HT1080 (cell line): ENCODE data around the gene ALDOC. TPM values are rescaled to one million over a fixed set of nuclear protein-coding genes. Genes with fewer than 3 reads are reported as not detected.
"Not testable (repeated sequence)": the region's sequence is repeated elsewhere in the genome, so short reads cannot be mapped to it uniquely, and the experiment has no call there.

Source experiments
- DNase-seq: peaks from one replicate; pipeline ENCODE4 v3.0.0-alpha.2; 2015; ENCODE audit warnings: low read depth
- polyA plus RNA-seq, 2 experiments: library from polyadenylated mRNA; depleted of rRNA; stranded (reverse); fragments of >200 nt; gene quantifications; 2 replicates each; pipeline ENCODE4 v1.2.3, GENCODE V29; 2015
- total RNA-seq: library from RNA; depleted of rRNA; stranded (reverse); fragments of >200 nt; shearing (Covaris generic); gene quantifications from 2 replicates; pipeline ENCODE4 v1.2.3, GENCODE V29; 2014; rRNA removed

Gene ALDOC
- total RNA-seq: 17.1 and 18.4 TPM in 2 replicates
- 135 and 145 TPM in 2 replicates for polyA plus RNA-seq (2015; cell fraction: cytosol; rRNA removed)
- 153 and 155 TPM in 2 replicates for polyA plus RNA-seq (2015; cell fraction: nucleus; rRNA removed)

DNA sequence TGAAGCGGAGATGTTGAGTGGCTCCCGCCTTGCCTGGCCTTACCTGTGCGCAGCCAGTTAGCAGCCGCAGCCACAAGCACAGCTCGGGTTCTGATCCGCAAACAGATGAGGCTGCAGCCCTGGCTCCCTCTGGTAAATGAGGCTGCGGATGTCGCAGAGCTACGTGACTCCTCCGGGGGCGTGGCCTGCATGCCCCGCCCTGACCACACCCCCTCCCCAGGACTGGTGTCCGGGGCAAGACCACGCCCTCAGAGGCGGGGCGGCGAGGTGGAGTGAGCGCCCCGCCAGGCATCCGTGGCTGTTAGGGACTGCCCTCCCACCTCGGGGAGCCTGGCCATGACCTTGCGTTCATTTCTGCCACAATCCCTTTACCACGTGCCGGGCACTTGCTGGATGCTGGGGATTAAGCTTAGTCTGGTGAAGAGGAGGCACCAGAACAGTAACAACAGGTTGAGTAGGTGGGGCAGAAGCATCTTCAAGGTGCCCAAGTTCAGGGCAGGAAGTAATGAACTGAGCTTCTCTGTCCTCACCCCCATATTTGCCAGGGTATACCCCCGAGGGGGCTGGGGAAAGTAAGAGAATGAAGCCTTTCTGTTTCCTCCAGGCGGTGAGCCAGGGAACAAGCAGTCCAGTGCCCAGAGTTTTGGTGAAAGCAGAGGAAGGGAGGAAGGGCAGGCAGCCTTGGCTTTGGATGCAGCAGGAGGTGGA is at the start of gene ALDOC:
ALDOC (minus strand) TSS at position 138 of the 708 bp plus-strand sequence. CDS start 1,363 bp downstream, outside the sequence.
- peak; percentile 89 for DNase-seq

DNA sequence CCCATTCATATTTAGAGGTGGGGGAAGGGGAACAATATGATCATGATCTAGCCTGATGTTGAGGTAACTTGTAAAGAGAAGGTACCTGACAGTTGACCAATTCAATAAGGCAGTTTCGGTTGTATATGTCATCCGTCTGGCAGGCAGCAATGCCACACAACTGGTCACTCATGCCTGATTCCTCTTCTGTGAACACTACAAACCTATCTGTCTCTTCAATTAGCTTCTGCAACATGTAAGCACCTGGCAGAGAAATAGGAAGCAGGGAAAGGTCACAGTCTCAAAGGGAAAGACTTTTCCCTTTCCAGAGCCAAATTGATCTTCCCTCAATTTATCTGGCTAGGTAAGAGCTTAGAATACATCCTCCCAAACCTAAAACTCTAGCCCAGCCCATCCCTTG is 47.5 kb upstream of the ALDOC start:
- DNase-seq: no peak

DNA sequence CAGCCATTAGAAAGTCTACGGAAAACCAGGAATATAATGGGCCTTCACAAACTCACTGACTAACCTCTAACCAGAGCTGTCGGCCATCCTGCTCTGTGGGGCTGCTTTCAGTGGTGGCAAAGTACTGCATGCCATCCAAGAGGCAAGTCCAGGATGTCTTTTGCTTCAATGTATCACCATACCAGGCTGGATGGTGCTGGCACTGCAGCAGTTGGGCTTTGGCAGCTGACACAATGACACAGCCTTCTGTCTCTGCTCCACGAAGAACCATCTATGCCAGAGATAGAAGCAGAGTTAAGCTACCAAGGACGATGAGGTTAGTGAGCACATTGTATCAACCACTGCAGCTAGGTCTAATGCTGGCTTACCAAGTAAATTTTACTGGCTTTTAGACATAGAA is 47.0 kb upstream of the ALDOC start:
- no peak for DNase-seq

DNA sequence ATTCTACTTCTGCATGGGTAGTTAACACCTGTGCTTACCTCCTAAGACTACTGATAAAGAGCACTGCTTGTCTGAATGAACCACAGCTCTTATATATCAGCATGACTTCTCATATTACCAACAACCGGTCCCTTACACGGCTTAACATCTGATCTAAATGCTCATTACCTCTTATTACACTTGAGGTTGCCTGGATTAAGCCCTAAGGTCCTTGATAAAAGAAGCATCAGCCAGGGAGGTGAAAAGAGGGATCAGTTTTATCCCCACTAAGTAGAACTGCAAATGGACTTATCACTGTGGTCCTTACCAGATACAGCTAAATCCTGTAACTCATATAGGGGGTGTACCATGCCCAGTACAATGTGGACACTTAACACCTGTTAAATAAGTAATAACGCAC is 45.5 kb upstream of the ALDOC start:
- DNase-seq: no peak

DNA sequence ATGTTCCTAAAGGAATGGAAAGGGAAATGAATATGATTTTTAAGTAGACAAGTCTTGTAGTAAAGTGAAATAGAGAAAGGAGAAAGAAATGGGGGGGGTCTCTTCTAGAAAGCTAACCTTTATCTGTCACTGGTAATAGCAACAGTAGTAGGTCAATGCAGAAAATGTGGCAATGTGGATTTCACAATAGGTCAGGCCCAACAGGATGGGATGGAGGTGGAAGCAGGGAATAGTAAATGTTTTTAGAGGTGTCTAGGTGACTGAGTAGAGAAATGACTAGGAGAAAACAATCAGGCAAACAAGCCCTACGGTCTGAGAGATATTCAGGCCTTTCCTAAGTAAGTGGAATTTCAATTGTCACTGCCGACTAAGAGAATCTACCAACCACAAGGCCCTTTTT is 43.3 kb upstream of the ALDOC start:
- DNase-seq: no peak

DNA sequence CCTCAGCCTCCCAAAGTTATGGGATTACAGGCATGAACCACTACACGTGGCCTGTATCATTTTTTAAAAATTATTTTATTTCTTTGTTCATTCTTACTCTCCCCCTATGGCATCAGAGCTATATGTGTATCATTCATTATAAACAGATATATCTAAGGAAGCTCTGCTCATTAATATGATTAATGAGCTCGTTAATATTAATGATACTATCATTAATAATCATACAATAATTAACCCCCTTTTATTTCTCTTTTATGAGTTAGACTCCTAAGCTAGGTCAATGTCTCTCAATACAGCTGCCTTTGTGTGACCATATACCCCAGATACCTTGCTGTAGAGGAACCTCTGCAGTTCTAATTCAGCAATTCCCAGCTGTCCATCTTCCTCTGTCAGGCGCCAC is 41.8 kb upstream of the ALDOC start:
- DNase-seq: no peak

DNA sequence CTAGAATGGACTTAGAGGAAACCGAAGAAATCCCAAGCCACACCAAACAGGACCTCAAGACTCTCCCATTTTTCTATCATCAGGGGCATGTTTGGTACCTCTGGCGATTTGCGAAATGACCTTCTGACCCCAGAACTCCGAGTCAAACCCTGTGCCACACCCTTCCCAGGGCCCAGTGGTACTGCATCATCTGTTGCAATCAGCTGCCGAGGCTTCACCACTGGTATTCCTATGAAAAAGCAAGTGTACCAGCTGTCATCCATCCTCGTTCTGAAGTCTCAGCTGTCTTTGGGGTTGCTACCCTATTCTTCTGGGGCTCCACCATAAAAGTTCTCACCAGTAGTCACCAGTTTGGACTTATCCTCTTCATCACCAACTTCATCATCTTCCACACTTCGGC is 39.6 kb upstream of the ALDOC start:
- no peak for DNase-seq

DNA sequence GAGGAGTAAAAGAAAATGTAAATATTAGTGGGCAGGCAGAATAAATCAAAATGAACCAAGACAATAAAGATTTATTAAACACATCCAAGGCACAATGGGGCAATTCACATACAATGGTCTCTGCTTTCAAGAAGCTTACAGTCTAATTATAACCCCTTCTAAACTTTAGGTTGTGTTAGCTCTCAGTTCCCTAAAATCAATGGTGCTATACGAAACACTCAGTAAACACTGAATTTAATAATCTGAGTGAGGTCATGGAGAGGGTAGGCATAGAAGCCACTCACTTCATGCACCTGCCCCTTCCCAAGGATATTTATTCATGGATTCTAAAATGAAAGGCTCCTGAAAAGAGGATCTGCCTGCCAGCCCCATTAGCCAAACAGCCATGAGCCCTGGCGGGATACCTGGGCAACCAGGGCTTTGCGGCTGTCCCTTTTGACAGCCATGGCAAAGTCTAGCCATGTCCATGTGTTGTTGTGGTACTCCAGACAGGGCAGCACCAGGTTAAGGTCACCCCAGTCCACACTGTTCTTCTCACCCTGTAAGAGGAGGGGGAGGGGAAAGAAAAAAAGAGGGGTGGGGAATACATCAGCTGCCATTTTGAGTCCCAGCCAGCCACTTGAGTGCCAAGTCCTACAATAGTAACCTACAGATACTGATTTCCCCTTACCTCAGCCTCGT is 38.7 kb upstream of the ALDOC start:
- no peak for DNase-seq

DNA sequence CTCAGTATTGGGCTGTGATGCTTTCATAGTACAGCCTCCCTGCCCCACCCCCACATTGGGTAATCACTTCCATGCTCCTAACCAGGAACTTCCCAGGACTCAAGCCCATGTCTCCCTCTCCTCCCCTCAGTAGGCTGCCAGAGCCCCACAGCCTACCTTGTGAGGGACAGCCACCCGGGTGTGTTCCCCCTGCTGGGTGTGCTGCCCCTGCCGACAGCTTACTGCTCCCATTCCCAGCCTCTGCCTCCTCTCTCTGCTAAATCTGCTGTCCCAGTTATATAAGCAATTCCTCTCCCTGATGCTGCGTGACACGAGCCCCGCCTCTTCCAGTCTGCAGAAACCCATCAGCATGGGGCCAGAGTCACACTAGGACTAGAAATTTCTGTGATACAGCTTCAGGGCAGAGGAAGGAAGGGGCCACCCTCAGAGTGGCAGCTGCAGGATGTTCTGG is 37.3 kb upstream of the ALDOC start, which contains the start of gene RSKR:
RSKR (minus strand) TSS at position 255 of the 451 bp plus-strand sequence; CDS start at position 231, 24 bp downstream.
- DNase-seq: no peak

DNA sequence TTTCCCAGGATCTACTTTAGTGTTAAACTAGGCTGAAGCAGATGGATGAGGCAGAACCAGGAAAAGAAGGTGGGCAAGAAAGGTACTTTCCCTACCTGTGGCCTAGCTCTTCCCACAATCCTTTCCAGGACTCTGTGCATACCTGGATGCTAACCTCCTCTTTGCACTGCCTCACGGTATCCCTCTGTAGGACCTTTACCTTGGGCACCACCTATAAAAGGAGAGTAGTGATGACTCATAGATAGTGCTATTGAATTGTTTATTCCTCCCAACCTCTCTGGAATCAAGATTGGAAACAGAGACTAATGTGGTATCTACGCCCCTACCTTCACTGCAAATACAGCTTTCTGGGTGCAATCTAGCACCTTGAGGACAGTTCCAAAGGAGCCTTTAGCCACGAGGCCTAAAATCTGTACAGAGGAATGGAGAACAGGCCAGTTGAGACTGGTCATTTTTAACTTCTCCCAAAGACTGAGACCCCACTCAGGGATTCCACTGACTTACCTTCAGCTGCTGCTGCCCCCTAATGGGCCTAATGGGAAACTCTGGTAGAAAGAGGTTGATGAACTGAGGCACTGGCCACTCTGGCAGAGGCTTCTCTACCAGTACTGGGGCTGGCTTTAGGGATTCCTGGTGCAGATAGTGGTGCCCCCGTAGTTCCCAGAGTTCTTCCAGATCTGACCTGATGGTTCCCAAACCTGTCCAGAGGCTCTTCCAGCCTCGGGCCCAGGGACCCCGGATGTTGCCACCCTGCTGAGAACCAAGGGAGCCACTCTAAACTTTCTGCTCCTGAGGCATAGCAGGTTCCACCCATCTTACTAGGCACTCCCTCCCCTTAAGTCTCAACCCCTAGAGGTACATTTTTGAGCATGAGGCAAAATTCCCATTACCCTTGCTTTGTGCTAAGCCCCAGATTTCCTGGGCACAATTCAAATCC is 36.5 kb upstream of the ALDOC start:
- DNase-seq: no peak

DNA sequence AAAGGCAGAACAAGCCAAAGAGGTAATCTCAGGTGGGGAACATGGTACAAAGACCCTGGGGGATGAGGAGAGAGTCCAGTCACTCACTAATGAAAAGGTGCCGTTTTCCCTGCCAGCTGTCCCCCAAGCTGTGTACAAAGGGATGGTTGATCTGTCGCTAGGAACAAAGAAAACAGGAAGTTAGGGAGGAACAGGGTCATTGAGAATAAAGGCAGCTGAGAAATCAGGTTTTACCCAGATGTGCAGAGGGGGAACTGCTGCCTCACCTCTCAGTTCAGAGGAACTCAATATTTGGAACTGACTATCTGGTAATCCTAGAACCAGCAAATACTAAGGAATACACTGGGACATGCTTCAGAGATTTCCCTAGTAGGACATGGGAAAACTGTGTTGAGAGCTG is 35.8 kb upstream of the ALDOC start:
- no peak for DNase-seq

DNA sequence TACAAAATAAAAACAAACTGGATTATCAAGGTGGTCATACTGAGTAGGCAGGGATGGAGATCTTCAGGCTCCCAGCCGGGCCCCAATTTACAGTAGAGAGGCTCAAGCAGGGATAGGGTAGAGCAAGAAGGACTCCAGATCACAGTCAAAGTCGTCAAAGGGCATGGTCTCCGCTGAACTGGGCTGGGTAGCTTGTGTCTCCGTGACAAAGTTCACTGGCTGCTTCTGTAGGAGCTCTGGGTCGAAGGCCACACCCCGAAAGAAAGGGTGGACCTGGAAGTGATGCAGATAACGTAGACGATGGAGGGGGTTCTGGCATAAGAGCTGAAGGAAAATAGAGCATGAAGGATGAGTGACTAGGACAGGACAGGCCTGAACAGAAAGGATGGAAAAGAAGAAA is 33.7 kb upstream of the ALDOC start:
- no peak for DNase-seq

DNA sequence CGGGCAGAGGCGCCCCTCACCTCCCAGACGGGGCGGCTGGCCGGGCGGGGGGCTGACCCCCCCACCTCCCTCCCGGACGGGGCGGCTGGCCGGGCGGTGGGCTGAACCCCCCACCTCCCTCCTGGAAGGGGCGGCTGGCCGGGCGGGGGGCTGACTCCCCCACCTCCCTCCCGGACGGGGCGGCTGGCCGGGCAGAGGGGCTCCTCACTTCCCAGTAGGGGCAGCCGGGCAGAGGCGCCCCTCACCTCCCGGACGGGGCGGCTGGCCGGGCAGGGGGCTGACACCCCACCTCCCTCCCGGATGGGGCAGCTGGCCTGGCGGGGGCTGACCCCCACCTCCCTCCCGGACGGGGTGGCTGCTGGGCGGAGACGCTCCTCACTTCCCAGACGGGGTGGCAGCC is 27.3 kb upstream of the ALDOC start:
- DNase-seq: not testable (repeated sequence)

DNA sequence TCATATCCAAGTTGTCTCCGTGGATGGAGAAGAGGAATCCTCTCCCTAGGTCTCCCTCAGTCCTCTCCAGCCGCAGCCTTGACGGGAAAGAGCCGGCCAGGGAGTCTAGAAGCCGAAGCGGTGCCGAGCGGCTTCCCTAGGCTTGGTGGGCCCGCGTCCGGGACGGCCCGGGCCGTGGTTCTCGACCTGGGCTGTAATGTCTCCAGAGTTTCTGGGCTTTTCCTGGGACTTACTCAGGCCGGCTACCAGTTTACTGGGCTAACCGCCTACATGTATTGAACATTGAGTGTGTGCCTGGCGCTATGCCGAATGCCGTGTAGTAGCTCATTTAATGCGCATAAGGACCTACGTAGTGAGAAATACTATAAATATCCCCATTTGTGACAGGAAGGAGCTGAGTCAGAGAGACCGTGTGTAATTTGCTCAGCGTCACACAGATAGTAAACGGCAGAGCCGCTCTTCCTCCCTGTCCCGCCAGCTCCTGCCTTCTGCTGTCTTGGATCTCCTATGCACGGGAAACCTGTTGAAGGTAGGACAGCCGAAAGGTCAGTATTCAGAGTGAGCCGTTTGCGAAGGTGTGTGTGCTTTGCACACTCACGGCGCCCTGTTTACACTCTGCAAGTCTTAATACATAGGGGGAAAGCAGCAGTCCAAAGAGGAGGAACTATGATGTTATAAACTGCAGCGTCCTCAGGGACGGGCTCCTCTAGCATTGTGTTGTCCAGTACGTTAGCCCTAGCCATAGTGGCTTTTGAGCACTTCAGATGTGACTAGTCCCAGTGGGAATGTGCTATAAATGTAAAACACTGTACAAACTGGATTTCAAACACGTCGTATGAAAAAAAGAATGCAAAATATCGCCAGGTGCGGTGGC is 22.9 kb upstream of the ALDOC start:
- peak; percentile 88 for DNase-seq

DNA sequence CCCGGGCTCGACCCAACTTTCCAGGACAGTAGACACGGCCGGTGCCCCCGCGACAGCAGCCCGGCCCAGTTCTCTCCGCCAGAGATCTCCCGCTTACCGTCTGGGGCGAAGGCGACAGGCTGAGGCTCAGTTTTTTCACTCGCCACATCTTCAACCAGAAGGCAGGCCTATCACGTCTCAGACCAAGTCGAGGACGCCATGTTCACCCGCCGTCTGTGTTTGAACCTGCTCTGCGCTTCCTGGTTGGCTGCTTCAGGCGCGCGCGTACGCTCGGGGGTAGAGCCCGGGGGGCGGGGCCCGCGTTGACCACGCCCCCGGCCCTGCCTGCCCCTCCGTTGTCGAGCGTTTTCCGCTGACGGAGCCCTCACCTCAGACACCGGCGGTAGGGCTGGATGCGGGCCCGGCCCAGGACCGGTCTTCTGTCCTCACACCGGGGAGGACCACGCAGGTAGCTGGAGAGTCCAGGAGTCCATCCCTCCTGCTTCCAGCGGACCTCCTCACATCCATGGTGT is 22.2 kb upstream of the ALDOC start, which contains the start of gene SPAG5:
SPAG5 (minus strand) TSS at position 227 of the 512 bp plus-strand sequence; CDS start at position 148, 79 bp downstream.
- DNase-seq: peak; percentile 96

DNA sequence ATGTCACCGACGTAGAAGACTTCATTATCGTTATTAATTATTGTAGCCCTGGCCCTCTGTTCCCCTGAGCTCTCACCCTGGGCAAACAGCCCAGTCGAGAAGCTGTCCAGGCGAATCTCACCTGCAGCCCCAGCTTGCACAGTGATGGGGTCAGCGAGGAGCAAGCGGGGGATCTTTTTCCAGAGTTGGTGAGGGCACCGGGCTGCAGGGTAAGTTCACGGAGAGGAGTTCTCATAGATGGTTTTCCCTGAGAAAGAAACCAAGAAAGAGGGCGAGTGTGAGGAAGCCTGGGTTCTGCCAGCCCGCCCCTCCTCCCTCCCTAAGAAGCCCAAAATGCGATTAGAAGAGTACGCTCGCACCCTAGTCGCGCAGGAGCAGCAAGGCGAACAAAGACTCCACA is 21.7 kb upstream of the ALDOC start:
- no peak for DNase-seq

DNA sequence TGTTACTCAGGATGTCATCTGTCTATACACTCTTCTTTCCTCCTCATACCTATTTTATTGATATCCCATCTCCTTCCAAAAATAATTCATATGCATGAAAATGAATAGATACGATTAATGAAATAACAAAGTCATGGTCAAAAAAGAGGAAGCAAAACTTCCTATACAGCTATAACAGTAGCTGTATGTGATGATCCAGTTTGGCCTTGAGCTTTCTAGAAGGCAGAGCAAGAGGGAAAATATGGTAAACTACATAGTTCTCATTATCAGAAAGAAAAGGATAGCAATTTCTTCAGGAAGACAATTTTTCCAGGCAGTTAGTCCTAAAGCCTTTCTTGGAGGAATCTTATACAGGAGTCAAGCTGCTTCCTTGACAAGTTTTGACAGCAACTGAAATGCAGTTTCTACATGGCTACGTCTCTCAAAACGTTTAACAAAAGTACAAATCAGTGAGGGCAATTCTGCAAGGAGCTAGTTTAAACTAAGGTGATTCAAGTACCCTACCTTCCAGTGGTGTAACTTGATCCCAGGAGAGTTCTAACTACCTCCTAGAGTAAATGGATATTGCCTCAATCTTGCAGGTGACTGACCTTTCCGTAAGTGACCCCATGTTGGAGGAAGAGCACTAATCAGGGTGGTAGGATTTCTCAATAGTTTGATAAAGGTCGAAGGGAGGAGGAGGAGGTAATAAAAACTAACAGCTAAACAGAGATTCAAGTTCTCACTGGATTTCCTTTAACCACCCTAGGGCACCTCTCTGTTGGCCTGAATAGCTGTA is 21.1 kb upstream of the ALDOC start:
- DNase-seq: no peak

DNA sequence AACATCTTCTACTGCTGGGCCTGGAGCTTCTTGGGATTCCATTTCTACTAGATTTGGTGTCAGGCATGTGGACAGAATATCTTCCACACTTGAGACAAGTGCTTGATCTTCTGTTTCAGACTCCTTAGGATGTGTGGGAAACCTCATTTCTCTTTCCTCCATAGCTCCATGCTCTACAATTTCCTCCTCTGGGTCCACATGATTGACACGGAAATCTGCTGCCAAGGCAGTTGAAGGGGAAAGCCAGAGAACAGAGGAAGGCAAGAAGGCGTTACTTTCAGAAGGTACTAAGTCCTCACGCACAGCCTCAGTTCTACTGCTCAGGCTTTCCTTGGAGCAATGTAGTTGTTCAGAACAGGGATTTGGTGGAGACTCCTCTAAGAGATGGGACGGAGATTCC is 15.6 kb upstream of the ALDOC start:
- no peak for DNase-seq

DNA sequence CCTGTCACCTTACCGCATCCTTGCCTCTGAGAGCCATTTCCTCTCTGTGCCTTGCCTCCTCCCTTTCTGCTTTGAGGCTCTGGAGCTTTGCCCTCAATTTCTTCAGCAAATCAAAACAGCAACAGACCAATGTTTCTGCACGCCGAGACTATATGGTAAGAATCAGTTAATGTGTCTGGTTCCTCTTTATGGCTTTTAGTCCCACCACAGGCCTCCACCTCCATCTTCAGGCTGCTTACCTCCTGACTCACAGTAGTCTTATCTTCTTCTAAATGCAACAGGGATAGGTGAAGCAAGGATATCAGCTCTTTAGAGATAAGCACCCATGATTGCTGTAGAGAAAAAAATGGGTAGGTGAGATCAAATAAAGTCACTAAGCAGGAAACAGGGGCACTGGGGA is 9.2 kb upstream of the ALDOC start:
- DNase-seq: no peak
